ENCODE results near the gene CDCP2.

CDCP2 gene

GRCh38 chr1:54091666-54092065, 61.1 kb downstream of the CDCP2 start:
- DNase-seq (ENCODE audit: low read depth): no peak

- no peak for DNase-seq (ENCODE audit: low read depth)
Observed at GRCh38 chr1:54088385-54088784, 64.4 kb downstream of the CDCP2 start.

- no peak for DNase-seq (ENCODE audit: low read depth)
Observed at GRCh38 chr1:54086754-54087153, 66.0 kb downstream of the CDCP2 start.

GRCh38 chr1:54084794-54085193, 68.0 kb downstream of the CDCP2 start:
- DNase-seq (ENCODE audit: low read depth): no peak
